Measurements from ENCODE around the gene IMPA2.
"Not testable (repeated sequence)": the region's sequence is repeated elsewhere in the genome, so short reads cannot be mapped to it uniquely, and the experiment has no call there.

Gene IMPA2

DNA sequence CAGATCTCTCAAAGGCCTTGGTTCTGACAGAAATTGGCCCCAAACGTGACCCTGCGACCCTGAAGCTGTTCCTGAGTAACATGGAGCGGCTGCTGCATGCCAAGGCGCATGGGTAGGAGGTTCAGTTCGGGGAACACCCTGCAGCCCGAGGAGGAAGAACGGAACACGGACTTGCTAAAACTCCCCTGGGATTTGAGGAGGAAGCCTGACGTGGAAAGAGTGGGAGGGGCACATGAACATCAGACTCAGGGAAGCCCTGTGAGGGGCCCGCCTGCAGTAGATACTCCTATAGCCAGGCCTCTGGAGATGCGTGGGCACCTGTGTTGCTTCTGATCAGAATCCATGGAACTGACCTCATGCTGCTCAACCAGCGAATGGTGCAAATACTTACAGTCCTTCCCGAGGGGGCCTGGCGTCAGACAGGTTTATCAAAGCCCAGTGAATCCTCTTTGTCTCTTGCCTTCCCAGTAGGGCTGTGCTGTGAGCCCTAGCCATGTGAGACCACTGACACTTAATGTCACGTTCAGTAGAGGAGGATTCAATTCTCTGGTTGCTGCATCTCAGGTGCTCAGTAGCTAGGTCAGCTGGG is 46.8 kb downstream of the IMPA2 start:
- no peak for DNase-seq (ENCODE audit: low read depth in 2 of 2)

DNA sequence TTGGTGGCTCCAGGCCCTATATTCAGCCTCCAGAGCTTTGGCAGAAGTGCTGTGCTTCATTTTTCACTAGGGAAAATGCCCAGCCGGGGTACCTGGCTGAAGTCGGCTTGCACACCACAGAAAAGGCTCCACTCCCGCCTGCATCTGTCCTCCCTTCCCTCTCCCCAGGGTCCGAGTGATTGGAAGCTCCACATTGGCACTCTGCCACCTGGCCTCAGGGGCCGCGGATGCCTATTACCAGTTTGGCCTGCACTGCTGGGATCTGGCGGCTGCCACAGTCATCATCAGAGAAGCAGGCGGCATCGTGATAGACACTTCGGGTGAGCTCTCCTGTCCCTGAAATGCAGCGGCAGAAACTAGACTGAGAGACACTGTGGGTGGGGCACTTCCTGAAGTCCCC is 47.4 kb downstream of the IMPA2 start:
- DNase-seq (ENCODE audit: low read depth in 2 of 2), result no peak

DNA sequence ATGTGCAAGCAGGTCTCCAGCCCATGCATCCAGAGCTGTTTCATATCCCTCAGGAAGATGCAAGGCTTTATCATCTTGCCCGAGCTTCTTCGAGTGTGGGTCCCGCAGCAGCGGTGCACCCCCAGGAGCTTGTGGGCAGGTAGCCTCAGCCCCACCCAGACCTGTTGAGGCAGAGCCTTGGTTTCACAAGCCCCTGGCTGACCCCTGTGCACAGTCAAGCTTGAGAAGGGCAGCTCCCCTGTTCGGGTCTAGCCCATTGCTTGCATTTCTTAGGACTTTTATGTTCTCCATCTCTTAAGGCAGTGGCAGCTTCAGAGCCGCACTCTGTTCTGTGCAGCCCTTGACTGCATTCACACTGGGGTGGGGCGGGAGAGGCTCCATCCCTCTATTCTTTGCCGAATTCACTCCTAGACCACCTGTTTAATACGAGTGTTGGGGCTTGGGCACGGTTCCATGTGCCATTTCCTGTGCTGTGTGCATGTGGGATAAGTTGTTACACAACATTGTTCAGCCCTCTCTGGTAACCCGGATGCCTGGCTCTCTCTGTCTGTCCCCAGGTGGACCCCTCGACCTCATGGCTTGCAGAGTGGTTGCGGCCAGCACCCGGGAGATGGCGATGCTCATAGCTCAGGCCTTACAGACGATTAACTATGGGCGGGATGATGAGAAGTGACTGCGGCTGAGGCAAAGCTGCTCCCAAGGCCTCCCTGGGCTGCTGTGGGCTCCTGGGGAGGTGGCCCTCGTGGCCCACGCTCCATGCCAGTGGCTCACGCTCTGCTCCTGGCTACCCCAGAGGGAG is 48.7 kb downstream of the IMPA2 start:
- no peak for DNase-seq (ENCODE audit: low read depth in 2 of 2)

- no peak for DNase-seq (ENCODE audit: low read depth in 2 of 2)
These were observed 49.4 kb downstream of the IMPA2 start for GRCh38 chr18:12030670-12031069.

GRCh38 chr18:12031181-12031580 is 49.9 kb downstream of the IMPA2 start:
- DNase-seq (ENCODE audit: low read depth in 2 of 2), result no peak

DNA sequence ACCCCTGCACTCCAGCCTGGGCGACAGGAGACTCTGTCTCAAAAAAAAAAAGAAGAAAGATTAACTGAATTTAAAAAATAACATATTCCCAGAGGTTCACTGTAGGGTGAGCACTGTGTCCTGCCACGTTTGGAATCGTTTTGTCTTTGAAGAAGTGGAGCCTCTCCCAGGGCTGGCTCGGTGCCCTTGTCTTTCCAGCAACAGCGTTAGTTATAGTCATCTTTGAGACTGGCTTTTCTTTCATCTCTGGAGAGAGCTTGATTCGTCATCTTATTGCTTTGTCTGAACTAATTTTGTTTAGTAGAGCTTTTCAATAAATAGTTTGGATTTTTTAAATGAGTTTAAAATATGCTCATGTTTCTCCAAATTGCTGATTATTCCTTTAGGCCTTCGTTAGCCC is 50.5 kb downstream of the IMPA2 start:
- DNase-seq (ENCODE audit: low read depth in 2 of 2), result no peak

DNA sequence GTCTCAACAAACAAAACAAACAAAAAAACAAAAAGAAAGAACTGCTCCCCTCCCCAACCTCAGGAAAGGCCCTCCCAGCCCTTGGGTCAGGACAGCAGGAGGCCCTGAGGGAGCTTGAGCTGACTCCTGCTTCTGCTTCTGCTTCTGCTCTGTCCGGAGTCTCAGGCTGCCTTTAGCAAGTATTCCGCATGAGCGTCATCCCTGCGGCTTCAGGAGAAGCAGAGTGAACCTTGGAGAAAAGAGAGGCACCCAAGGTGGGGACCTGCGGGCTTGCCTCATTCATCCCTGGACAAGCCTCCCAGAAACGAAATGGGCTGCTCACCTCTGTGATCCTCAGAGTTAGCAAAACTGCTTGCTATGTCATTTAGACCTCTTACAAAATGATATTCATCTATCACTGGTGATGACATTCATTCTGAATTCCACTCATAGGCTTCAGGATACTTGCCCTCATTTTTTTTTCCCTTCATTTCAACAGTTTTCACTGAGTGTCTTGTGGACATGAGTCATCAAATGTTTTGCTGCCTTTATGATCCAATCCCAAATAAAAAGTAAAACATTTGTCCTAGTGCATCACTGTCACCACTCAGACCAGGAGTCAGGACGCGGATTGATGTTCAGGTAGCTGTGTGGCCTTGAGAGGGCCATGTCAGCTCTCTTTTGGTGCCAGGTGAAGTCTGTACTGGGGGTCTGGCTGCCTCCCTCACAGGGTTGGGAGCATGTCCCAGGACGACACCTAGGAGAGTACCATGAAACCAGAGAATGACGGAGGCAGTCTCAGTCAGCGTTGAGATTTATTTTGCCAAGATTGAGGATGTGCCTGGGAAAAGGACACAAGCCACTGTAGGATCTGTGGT is 51.7 kb downstream of the IMPA2 start:
- no peak for DNase-seq (ENCODE audit: low read depth in 2 of 2)

DNA sequence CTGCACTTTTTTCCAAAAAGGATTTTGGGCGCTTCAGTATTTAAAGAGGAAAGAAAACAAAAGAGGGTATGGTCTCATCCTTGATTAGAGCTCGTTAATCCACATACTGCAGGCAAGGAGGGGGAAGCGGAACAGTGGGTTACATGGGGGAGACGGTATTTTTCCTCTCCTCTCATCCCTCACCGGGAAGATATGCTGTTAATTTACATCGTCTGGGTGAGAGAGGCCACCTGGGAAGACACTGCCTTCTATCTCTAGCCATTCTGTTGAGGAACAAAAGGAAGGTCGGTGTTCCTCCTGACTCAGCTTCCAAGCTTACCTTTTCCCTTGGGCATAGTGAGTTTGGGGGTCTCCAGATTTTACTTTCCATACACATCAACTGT is 52.3 kb downstream of the IMPA2 start:
- no peak for DNase-seq (ENCODE audit: low read depth in 2 of 2)

DNA sequence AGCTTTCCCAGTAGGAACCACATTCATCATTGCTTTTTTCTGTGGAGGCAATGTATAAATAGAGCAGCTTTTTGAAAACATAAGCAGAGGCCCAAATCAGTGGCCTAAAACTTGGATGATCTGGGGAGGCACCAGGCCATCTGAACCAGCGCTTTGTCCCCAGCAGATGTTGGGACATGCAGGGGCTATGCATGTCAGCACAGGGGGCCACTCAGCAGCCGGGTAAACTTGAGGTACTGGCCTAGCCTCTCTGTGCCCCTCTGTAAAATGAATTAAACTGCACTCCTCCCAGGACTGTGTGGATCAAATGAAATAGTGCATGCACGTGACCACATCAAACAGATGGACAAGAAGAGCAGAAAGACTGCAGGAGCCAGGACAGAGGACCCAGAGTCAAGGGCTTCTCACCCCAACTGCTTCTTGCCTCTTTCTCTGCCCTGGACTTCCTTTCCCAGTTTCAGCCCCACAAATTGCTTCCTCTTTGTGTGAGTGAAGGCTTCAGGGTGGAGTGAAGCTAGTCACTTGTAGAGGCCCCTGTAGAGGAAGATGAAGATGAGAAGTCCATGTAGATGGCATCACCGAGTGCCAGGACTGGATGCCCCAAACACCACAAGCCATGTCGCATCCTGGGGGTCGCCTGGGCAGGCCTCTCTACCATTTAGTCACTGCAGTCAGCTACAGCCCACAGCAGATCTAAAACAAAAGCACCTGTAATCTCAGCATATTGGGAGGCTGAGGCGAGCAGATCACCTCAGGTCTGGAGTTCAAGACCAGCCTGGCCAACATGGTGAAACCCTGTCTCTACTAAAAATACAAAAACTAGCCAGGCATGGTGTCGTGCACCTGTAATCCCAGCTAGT is 53.2 kb downstream of the IMPA2 start:
- DNase-seq (ENCODE audit: low read depth in 2 of 2), result no peak

- DNase-seq (ENCODE audit: low read depth in 2 of 2), result no peak
These were observed 54.2 kb downstream of the IMPA2 start for GRCh38 chr18:12035481-12035880.

DNA sequence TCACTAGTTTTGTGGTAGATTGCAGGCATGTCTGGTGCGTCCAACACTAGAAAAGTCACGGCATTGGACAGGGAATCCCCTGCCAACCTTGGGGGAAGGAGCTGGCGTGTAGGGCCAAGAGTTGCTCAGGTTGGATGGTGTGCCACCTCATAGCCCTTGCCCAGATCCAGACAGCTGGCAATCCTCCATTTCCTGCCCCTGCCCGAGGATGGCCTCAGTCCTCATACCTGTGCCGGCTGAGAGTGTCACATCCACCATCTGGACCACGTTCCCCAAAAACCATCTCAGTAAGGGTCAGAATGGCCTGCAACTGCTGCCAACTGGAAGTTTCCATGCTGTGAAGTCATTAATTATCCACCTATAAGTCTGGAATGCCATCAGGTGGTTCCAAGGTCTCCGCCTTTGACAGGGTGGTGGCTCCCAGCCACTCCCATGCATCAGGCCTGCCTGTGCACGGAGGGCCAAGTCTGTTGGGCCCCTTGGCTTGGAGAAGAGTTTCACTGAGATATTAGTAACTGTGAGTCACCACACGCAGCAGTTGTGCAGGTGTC is 55.0 kb downstream of the IMPA2 start:
- DNase-seq (ENCODE audit: low read depth in 2 of 2), result no peak

DNA sequence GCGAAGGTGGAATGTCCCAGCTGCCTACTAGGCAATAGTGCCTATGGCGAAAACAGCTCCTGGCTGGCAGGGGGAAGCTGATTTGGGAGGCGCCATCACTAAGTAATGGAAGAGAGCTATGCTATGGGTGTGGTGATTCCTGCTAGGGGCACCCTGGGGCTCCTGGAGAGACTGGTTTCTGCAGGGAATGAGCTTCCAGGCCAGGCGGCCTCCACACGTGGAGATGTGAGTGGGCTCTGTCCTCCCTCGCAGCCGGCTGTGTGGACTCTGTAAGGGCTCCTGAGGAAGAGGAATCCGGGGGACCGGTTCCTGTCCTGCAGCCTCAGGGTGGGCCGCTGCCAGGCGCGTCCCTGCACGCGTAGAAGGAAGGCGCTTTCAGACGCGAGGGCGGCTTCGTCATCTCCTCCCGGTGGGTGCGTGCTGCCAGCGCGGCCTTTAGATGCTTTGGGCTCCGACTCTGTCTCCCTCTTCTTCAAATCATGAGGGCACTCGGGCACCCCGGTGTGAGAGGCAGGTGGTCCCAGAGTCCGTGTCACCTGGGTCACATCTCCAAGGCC is 56.9 kb downstream of the IMPA2 start:
- DNase-seq (ENCODE audit: low read depth in 2 of 2), result no peak

GRCh38 chr18:12038639-12039539 is 57.6 kb downstream of the IMPA2 start:
- peak; percentile 48 to 65 for DNase-seq (ENCODE audit: low read depth in 2 of 2)

- not testable (repeated sequence) for DNase-seq (ENCODE audit: low read depth in 2 of 2)
These were observed 58.2 kb downstream of the IMPA2 start for GRCh38 chr18:12039540-12039930.

DNA sequence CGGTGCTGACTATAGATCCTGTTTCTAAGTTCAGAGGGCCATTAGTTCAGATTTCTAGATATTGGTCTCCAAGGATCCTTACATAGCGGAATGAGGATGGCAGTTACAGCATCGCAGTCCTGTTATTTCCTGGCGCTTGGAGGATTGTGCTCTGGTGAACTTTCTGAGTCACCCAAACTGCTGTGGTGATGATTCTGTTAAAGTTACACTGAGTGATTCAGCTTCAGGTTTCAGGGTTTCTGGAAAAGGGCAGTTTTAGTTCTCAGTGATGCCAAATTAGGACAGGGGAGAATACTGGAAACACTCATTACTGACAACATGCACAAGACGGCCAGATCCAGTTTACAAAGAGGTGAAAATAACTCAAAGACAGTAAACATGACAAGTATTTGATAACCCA is 60.3 kb downstream of the IMPA2 start:
- DNase-seq (ENCODE audit: low read depth in 2 of 2), result no peak

- no peak for DNase-seq (ENCODE audit: low read depth in 2 of 2)
These were observed 62.5 kb downstream of the IMPA2 start for GRCh38 chr18:12043811-12044210.

DNA sequence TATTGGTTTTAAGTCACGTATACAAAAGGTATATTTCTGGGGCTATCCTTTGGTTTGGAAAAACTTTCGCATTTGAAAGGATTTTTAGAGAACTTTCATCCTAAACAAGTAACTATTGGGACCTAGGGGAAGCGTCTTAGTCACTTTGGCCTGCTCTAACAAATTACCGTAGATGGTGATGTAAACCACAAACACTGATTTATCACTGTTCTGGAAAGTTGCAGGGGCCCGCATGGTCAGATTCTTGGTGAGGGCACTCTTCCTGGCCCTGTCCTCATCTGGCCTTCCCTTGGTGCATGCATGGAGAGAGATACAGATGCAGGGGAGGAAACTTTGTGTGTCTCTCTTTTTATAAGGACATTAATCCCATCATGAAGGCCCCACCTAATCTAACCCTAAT is 63.3 kb downstream of the IMPA2 start:
- DNase-seq (ENCODE audit: low read depth in 2 of 2), result no peak

GRCh38 chr18:12046046-12046750 is 64.9 kb downstream of the IMPA2 start:
- no peak for DNase-seq (ENCODE audit: low read depth in 2 of 2)

DNA sequence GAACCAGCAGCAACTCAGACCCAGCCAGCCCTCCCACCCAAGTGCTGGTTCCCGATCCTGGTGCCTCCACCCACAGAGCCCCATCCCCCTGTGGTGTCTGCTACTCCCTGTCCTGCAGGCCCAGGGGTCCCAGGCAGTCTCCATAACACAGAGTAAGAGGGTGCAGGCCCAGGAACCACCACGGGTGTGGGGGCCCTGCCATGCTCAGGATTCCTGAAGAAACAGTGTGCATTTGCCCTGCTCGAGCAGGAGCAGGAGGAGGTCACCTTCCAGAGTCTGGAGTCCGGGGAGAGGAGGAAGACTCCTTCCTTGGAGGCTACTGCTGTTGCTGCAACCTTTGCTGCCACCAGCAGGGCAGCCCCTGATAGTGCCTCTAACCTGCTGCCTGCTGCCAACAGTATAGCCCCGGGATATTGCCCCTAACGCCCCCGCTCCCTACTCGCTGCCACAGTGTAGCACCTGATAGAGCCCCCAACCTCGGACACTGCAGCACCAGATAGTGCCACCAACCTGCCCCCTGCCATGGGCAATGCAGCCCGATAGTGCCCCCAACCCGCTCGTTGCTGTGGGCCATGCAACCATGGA is 65.5 kb downstream of the IMPA2 start:
- no peak for DNase-seq (ENCODE audit: low read depth in 2 of 2)

Measured in stimulated activated CD8-positive, alpha-beta memory T cell treated with anti-CD3 and anti-CD28 coated beads, Interleukin-7, amount 100 ng/mL, for 1 hour (primary cell).